ENCODE data around the gene LGALS3. TPM values are rescaled to one million over a fixed set of nuclear protein-coding genes. Genes with fewer than 3 reads are reported as not detected.
"Not testable (repeated sequence)": the region's sequence is repeated elsewhere in the genome, so short reads cannot be mapped to it uniquely, and the experiment has no call there.

LGALS3 gene
- 41.9 TPM for polyA plus RNA-seq (ENCODE audit: insufficient read length)

GRCh38 chr14:55129086-55129427, at the start of gene LGALS3:
Gene LGALS3, plus strand, starts transcription at chr14:55129252. Its CDS starts 8,122 bp downstream, at chr14:55137374.
- peak; percentile 41 for DNase-seq

DNA sequence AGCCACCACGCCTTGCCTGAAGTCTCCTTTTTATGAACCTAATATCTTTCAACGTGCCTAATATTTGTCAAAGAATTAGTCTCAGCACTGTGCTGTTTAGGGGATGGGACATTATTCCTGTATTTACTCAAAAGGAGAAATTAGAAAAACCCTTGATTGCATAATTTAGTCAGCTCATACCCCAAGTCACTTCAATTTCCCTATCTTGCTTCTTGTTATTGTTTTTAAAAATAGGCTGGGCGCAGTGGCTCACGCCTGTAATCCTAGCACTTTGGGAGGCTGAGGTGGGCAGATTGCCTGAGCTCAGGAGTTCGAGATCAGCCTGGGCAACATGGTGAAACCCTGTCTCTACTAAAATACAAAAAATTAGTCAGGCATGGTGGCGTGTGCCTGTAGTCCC, 49.1 kb upstream of the LGALS3 start:
- DNase-seq = not testable (repeated sequence)

DNA sequence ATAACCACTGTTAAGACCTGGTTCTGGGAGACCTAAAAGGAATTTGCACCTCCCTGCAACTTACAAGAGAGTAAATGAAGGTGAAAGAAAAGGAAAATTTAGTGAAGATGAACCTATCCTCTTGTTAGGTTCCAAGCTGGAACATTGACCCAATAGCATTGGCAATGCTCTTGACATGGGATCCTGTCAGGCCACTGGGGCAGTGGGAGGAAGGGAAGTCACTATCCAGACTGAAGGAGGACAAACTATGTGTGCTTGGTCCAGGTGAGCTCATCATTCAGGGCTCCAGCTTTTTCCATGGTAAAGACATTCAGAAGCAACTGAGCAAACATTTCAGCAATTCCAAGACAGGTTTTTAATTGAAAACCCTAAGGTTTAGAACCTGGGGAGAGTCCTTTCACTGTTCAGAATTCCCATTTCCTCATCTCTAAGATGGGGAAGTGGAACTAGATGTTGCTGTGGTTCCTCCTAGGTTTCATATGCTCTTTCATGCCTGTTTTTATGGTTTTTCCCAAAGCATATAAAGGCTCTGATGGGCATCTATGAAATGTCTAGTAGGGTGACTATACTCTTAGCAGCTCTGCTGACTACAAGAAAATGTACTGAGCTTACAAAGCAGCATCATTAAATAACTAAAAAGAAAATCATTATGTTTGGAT, 44.5 kb upstream of the LGALS3 start:
- DNase-seq = no peak

GRCh38 chr14:55085060-55085660, 43.9 kb upstream of the LGALS3 start:
- DNase-seq = no peak

- no peak for DNase-seq
These were observed 42.1 kb upstream of the LGALS3 start for GRCh38 chr14:55086938-55087337.

DNA sequence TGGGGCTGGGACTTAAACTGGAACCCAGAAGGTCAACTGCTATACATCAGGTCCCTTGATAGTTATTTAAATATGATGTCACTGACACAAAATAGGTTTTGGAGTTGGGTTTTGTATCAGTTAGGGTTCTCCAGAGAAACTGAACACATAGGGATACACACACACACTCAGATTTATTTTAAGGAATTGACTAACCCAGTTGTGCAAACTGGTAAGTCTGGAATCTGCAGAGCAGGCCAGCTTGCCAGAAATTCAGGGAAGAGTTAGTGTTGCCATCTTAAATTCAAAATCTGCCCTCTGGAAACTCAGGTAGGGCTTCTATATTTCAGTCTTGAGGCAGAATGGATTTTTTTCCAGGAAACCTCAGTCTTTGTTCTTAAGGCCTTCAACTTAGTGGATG, 40.7 kb upstream of the LGALS3 start:
- no peak for DNase-seq

- DNase-seq = peak; percentile 56
These were observed 36.7 kb upstream of the LGALS3 start for GRCh38 chr14:55092341-55092740.

- DNase-seq = no peak
These were observed 34.5 kb upstream of the LGALS3 start for GRCh38 chr14:55094292-55095157.

DNA sequence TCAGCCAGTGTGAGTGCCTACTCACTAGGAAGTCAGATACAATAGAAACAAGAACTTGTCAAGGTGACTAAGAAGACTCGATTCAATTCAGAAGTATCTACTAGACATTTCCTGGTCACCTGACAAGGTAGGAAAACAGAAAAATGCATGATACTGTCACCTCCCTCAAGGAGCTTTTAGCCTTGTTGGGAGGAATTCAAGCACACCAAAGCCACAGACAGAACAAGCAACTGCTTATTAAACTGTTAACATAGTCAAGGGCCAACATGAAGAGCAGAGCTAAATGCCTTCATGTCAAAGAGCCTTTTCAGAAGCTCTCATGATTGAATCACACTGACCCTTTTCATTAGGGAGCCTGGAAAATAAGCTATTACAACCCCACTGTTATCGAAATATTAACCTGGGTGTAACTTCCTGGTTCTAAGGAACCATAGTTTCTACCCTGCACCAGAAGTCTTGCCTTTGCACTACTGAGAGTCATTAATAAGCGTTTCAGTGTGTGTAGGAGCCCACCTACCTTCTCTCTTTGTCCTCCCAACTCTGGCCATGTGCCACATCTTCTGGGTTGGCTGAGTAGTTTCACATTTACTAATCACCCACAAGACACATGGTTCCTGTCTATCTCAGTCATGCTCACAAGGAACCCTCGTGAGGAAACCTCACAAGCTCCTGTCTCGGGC, 31.0 kb upstream of the LGALS3 start:
- DNase-seq = no peak

- no peak for DNase-seq
These were observed 30.5 kb upstream of the LGALS3 start for GRCh38 chr14:55098561-55098898.

DNA sequence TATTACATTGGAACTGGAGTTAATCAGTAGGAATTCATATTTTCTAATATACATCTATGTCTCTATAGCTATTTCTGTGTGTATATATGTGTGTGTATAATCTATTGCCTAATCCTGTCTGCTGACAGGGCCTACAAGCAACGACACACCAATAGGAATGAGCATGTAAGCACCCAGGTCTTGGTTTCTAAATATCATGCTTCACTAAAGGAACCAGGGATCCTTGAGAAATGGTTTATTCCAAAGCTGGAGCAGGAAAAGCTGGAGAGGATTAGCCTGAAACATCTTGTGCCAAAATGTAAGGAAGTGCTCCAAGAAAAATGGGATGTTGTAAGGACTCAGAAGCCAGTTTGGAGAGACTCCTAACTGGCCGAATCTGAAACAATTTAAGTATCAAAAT, 29.3 kb upstream of the LGALS3 start:
- peak; percentile 83 for DNase-seq

GRCh38 chr14:55101698-55102097, 27.4 kb upstream of the LGALS3 start:
- no peak for DNase-seq

- peak; percentile 75 for DNase-seq
These were observed 26.9 kb upstream of the LGALS3 start for GRCh38 chr14:55102141-55102621.

GRCh38 chr14:55103005-55103640, 25.9 kb upstream of the LGALS3 start:
- DNase-seq = peak; percentile 63

DNA sequence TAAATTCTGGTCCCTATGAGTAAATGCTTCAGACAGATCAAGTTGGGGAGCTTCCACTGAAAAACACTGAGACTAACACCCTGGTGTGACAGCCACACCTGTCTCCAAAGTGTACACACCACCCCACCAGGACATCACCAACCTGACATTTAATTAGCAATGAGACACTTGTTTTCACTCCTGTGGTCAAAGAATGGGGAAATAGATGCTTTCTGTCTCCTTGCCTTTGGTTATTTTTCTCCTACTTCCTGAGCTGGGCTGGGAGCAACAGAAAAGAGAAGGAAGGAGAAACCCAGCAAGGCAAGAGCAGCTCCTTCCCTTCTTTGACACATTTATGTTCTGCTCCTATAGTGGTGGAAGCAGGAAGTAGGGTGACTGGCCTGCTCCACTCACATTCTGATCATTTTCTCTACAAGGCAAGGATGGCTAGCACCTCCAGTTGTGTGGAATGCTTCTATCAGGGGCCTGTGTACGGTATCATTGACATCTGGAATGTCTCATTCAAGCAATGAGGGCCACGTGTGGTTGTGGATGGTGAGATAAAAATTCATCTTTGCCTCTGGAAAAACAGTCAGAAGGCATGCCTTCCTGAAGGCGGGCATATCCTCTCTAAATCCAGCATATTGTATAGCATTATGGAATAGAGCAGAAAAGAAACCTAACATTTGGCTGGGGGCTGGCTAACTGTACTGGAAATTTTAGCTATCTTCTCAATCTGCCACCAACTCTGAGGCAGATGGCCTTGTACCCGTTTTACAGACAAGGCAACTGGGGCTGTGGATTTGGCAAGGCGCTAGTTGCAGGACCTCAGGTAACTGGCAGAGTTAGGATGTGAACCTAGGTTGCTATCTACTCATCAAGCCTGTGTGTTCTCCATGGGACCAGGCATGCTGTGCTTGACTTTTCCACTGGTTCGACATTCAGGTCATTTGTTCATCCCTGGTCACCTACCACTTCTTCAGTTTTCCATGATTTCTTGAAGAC, 24.8 kb upstream of the LGALS3 start:
- no peak for DNase-seq

DNA sequence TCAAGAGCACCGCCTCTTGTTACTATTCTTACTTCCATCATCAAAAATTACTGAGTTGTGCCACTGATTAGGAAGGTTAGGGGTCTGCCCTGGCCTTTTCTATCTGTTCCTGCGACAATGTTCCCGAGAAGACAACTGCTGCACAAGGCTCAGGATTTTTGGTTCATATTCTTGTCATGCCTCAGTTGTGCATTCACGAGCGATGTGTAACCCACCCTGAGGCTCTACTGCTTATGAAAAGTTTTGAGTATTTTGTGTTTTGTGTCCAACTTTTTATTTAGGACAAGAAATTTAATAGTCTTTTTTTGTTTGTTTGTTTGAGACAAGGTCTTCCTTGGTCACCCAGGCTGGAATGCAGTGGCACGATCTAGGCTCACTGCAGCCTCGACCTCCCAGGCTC, 23.1 kb upstream of the LGALS3 start:
- DNase-seq = no peak

GRCh38 chr14:55107766-55108554, 21.1 kb upstream of the LGALS3 start:
- DNase-seq = peak; percentile 79

GRCh38 chr14:55109836-55110235, 19.2 kb upstream of the LGALS3 start:
- no peak for DNase-seq

- no peak for DNase-seq
These were observed 17.8 kb upstream of the LGALS3 start for GRCh38 chr14:55111122-55111708.

- no peak for DNase-seq
These were observed 14.3 kb upstream of the LGALS3 start for GRCh38 chr14:55114720-55115119.
